NCI-H1417 treated with DMSO at 0.1 percent for 48 hours (cell line): ENCODE measurements around the gene RASAL3.
"Not testable (repeated sequence)": the region's sequence is repeated elsewhere in the genome, so short reads cannot be mapped to it uniquely, and the experiment has no call there.

Source experiments
- DNase-seq: peaks from one replicate; lab custom pipeline; 2025; lab: John Stamatoyannopoulos, UW

RASAL3 gene

GRCh38 chr19:15464394-15465385, at the start of gene RASAL3:
Gene RASAL3, minus strand, starts transcription at chr19:15464544. Its CDS starts 186 bp downstream, at chr19:15464358.
- DNase-seq: no peak

- no peak for DNase-seq
Observed at GRCh38 chr19:15511671-15512424, 47.5 kb upstream of the RASAL3 start.

GRCh38 chr19:15508035-15508710, 43.8 kb upstream of the RASAL3 start, which contains the start of gene CYP4F22:
Gene CYP4F22, plus strand, starts transcription at chr19:15508525. Its CDS starts 16,812 bp downstream, at chr19:15525337.
- DNase-seq: no peak

GRCh38 chr19:15507068-15508034, 43.0 kb upstream of the RASAL3 start:
- DNase-seq: no peak

GRCh38 chr19:15506074-15506571, 41.8 kb upstream of the RASAL3 start:
- no peak for DNase-seq

GRCh38 chr19:15502264-15502663, 37.9 kb upstream of the RASAL3 start:
- no peak for DNase-seq

- DNase-seq: no peak
Observed at GRCh38 chr19:15501596-15501995, 37.3 kb upstream of the RASAL3 start.

- no peak for DNase-seq
Observed at GRCh38 chr19:15498910-15499309, 34.6 kb upstream of the RASAL3 start.

- no peak for DNase-seq
Observed at GRCh38 chr19:15498156-15498858, 34.0 kb upstream of the RASAL3 start.

GRCh38 chr19:15495151-15495550, 30.8 kb upstream of the RASAL3 start:
- no peak for DNase-seq

GRCh38 chr19:15488489-15489226, 24.3 kb upstream of the RASAL3 start:
- no peak for DNase-seq

- DNase-seq: no peak
Observed at GRCh38 chr19:15487038-15487437, 22.7 kb upstream of the RASAL3 start.

GRCh38 chr19:15485768-15486167, 21.4 kb upstream of the RASAL3 start:
- DNase-seq: not testable (repeated sequence)

- not testable (repeated sequence) for DNase-seq
Observed at GRCh38 chr19:15480996-15481395, 16.7 kb upstream of the RASAL3 start.

GRCh38 chr19:15479391-15480345, 15.3 kb upstream of the RASAL3 start, which contains the start of gene PGLYRP2:
Gene PGLYRP2, minus strand, starts transcription at chr19:15479501. Its CDS starts 130 bp downstream, at chr19:15479371.
- DNase-seq: no peak

- DNase-seq: no peak
Observed at GRCh38 chr19:15476325-15476724, 12.0 kb upstream of the RASAL3 start.

GRCh38 chr19:15475611-15476010, 11.3 kb upstream of the RASAL3 start:
- no peak for DNase-seq

GRCh38 chr19:15475169-15475568, 10.8 kb upstream of the RASAL3 start:
- no peak for DNase-seq
